8988T (cell line): ENCODE measurements around the gene SPDYC.
"Not testable (repeated sequence)": the region's sequence is repeated elsewhere in the genome, so short reads cannot be mapped to it uniquely, and the experiment has no call there.

Experiments
- DNase-seq: peaks from one replicate; pipeline ENCODE4 v3.0.0; 2011

The SPDYC gene

DNA sequence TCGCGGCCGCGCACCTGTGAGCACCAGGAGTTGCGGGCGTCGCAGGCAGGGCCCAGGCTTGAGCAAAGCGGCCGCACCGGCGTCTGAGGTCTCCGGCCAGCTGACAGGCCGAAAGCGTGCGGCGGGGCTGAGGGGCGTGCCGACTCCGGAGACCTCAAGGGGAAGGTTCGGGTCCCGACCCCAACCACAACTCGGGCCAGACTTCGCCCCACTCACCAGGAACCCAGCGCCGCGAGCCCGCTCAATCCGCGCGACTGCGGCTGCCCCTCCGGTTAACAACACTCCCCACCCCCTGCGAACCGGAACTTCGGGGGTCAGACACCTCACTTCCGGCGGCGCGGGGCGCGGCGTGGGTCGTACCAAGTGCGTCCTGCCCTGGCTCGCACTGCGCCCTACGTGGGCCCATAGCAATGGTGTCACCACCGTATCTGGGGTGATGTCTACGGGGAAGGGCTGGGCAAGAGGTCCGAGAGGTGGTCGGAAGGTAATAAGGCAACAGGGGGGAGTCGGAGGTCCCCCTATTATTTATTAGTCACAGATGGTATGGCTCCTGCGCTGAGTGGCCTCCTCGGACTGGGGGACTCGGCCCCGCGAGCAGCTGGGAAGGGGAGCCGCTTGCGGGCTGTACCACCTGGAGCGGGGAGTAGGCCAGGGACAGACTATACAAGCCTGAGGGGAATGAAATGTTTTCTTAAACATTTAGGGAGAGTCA, 35.6 kb upstream of the SPDYC start, which contains the start of gene SYVN1:
Gene SYVN1, minus strand, starts transcription at position 280 of the 712 bp plus-strand sequence. CDS start 918 bp downstream, outside the sequence.
- DNase-seq, result peak; percentile 93

DNA sequence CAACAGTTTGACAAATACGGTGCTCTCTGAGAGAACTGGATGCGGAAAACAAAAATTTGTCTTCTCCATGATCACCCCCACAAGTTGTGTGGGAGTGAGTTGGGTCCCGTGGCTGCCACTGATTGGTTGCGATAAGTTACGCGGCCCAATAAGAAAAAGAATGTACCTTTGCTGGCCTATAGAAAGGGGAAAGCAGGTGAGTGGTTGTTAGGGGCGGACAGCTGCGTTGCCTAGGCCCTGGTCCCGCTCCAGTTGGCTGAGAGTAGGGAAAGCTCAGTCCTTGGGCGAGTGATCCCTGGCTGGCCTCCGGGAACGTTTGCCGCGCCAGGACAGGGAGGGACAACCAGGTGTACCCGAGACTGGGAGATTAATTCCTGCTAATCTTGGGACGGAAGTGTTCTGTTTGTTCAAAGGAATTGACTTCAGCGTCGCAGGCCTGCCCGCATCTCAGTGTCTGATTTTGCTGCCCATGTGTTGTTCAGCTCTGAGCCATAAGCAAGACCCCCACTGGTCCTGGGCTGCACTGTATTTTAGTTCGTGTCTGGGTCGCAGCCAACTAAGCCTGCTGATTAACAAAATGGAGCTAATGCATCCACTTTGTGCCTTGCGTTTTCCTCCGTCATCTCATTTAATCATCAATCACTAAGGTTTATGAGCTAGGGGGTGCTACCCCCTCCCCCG, 34.9 kb upstream of the SPDYC start:
- peak; percentile 93 for DNase-seq

- DNase-seq, result no peak
Observed at GRCh38 chr11:65135633-65136145, 34.3 kb upstream of the SPDYC start.

DNA sequence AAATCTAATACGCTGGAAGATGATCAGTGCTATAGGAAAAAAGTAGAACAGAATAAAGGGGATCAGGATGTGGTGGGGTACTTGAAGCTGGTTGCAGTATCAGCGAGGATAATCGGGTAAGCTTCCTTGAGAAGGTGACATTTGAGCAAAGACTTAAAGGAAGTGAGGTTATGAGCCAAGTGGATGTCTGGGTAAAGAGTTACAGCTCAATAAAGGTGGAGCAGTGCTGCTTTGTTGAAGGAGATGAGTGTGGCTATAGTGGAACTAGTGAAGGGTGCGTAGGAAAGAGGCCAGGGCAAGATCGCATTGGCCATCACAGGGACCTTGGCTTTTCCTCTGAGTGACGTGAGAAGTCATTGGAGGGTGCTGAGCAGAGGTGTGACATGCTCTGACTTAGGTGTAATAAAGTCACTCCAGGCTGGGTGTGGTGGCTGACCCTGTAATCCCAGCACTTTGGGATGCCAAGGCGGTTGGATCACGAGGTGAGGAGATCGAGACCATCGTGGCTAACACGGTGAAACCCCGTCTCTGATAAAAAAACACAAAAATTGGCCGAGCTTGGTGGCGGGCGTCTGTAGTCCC, 33.4 kb upstream of the SPDYC start:
- DNase-seq, result no peak

- DNase-seq, result no peak
Observed at GRCh38 chr11:65141896-65142494, 28.0 kb upstream of the SPDYC start.

GRCh38 chr11:65147352-65148075, 22.5 kb upstream of the SPDYC start:
- DNase-seq, result no peak

- no peak for DNase-seq
Observed at GRCh38 chr11:65148657-65149056, 21.4 kb upstream of the SPDYC start.

DNA sequence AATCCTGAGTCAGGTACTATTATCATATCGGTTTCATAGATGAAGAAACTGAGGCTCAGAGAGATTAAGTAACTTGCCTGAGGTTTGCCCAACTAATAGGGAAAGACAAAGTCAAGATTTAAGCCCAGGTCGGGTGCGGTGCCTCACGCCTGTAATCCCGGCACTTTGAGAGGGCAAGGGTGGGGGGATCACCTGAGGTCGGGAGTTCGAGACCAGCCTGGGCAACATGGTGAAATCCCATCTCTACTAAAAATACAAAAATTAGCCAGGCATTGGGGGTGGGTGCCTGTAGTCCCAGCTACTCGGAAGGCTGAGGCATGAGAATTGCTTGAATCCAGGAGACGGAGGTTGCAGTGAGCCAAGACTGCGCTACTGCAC, 19.9 kb upstream of the SPDYC start:
- not testable (repeated sequence) for DNase-seq

DNA sequence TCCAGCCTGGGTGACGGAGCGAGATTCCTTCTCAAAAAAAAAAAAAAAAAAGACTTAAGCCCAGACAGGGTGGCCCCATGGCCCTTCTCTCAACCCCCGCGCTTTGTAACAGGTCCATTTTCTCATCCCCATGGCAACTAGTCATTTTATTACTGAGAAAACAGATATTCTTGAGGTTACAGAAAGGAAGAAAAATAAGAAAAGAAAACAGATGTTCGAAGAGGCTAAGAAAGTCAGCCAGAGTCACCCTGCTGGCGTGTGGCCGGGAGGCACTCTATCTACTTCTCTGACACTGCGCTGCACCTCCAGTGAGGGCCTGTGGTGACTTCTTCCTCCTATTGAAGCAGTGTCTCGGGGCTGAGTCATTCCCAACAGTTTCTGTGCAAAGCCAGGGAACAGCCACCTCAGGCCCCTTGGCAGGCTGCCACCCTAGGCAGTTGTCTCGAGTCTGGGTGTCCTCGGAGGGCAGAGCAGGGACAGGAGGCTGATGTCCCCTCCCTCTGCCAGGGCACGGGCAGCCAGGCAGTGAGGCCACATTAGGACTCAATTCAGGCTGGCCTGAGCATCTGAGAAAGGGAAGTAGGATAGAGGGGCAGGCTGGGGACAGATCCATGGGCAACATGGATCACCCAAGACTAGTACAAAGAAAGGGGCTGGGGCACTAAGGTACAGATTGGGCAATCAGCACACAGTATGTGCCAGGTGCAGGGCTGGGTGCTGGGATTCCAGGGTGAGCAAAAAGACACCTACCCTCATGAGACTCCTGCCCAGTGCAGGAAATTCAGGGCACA, 19.3 kb upstream of the SPDYC start:
- DNase-seq, result peak; percentile 67

DNA sequence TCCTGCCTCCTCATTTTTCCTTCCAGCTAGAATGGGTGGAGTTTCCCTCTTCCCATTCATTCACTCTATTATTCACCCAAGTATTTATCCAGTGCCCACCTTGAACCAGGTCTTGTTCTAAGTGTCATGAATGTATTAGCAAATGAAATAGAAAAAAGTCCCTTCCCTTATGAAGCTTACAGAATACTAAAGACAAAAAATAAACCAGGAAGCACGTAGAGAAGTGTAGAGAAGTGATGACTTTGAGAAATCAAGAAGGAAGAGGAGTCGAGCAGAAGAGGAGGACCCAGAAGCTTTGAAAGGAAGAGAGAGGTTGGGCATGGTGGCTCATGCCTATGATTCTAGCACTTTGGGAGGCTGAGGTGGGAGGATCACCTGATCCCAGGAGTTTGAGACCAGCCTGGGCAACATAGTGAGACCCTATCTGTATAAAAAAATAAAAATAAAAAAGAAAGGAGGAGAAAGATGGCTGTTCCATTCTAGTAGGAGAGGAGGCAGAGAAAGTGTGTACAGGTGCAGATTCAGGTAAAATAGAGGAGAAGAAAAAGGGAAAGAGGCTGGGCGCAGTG, 18.6 kb upstream of the SPDYC start:
- no peak for DNase-seq

- DNase-seq, result no peak
Observed at GRCh38 chr11:65152122-65152521, 17.9 kb upstream of the SPDYC start.

DNA sequence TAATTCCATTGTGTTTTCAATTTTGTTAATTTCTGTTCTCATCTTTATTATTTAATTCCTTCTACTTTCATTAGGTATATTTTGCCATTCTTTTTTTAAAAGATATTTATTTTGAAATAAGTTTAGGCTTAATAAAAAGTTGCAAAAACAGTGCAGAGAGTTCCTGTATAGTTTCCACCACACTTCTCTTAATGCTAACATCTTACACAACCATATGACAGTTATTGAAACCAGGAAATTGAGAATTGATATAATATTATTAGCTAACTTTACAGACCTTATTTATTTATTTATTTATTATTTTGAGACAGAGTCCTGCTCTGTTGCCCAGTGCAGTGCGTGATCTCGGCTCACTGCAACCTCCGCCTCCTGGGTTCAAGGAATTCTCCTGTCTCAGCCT, 13.8 kb upstream of the SPDYC start:
- no peak for DNase-seq

GRCh38 chr11:65156926-65157325, 13.1 kb upstream of the SPDYC start:
- DNase-seq, result no peak

DNA sequence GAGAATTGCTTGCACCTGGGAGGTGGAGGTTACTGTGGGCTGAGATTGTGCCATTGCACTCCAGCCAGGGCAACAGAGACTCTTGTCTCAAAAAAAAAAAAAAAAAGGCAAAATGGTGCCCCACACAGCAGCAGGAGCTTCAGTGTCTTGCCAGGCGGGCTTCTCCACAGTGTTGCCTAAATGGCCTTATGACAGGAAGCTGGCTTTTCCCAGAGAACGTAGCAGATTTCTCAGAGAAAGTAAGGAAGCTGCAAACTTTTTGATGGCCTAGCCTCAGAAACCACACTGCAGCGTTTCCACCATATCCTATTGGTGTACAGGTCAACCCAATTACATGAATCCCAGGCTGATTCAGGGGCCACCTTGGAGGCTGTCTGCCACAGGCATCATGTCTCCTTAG, 12.7 kb upstream of the SPDYC start:
- no peak for DNase-seq

GRCh38 chr11:65159012-65159411, 11.0 kb upstream of the SPDYC start:
- no peak for DNase-seq

DNA sequence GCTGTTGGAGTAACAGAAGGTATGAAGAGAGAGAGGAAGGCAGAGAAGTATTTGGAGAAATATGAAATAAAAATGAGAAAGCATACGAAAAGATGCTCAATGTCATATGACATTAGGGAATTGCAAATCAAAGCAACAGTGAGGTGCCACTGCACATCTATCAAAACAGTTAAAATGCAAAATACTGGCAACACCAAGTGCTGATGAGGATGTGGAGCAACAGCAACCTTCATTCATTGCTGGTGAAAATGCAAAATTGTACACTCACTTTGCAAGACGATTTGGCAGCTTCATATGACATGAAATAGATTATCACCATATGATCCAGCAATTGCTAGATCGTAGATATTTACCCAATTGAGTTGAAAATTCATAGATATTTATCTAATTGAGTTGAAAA, 9.4 kb upstream of the SPDYC start:
- DNase-seq, result no peak

DNA sequence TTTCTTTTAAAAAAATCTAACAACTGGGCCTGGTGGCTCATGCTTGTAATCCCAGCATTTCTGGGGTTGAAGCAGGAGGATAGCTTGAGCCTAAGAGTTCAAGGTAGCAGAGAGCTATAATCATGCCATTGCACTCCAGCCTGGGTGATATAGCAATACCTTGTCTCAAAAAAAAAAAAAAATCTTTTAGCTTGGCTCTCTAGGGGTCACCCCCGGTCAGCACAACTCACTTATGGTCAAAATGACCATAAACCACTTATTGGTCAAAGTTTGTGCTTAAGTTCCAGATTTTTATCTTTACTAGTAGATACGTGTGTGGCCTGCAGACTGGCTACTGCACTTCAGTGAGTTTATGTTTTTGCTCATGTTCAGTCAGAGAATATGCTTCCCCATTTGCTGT, 6.3 kb upstream of the SPDYC start:
- DNase-seq, result no peak

DNA sequence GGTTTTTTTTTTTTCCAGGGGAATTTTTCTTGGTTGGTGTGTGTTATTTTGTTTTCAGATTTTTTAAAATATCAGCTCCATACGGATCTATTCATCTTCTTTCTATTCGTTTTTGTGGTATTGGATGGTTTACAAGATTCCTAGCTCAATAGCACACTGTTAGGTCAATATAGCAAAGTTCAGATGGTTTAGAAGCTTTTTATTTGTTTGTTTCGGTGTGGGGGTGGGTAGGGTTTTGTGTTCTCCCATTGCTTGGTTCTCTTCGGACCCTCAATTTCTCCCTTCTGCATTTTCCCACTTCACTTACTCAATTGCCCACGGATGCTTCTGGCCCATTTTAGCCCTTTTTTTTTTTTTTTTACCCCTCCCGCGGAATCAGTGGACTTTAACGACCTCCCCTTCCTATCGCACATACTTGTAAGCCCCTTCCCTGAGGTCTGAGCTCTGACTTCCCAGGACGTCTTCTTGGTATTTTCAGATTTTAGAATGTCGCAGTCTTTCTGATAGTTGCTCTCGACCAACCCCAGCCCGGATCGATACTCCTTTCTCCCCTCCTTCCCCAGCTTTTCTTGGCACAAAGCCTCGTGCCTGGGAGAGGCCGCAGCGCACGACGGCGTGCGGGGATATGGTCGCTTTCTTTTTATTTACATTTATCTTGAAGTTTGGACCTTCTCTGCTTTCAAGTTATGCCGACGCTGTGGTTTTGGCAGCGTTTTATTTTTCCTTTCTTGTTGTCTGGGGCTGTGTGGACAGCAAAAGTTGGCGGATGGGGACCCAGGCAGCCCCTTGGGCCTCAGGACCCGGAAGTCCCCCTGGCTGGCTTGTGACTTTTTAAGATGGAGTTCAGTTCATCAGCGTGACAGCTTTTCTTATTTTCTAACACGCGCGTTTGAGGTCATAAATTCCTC, 4.4 kb upstream of the SPDYC start:
- no peak for DNase-seq

DNA sequence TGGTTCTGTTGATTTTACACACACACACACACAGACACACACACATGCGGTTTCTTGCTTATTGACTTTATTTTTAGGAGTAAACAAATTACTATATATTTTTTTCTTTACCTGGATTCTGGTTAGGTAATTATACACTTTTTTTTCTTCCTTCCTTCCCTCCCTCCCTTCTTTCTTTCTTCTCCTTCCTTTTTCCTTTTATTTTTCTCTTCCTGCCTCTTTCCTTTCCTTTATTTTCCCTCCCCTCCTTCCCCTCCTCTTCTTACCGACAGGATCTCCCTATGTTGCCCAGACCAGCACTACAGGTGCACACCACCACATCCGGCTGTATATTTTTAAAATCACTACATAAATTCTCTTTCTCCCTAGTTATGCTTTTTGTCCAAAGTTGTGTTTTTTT, 3.1 kb upstream of the SPDYC start:
- DNase-seq, result no peak

- no peak for DNase-seq
Observed at GRCh38 chr11:65167656-65168055, 2.4 kb upstream of the SPDYC start.
